ENCODE measurements around the gene FMNL1. TPM values are rescaled to one million over a fixed set of nuclear protein-coding genes. Genes with fewer than 3 reads are reported as not detected.

FMNL1 gene
- total RNA-seq, 1 experiment from 2014 or later = 9.2 TPM

DNA sequence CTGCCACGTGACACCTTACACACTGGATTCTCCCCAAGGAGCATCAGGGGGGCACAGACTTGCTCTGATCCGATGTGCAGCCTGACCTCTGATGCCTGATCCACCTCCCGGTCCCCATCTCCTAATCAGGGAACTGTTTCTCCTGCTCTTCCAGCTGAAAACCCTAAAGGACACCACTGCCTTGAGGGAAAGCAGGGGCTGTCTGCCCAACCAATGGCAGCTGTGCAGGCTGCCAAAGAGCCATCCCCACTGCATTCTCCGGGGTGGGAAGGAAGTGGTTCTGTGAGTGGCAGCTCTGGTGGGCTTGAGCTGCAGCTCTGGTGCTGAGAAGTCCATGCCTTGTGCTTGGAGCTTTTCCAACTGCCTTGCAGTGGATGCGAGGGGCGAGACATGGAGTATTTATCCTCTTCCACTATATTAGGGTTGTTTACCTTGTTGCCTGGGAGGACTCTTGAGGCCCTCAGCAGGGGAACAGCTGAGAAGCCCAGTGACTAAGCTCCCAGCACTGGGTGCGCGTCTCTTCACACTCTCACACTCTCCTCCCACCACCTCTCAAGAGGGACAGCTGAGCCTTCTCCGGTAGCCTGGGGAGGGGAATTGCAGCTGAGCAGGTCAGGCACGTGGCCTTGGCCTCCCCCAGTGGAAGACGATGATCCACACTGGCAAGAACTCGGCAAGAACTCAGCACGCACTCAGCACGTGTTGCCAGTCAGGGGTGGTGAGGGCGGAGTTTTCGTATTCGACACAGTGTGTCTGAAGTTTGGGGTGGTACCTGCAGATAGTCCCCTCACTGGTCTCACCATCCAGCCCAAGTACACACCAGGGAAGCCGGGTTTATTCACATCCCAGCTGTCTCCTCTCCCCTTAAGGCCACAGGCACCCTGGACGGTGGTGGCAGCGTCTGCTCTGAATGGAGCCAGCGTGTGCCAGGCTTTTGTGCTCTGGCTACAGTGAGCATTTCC lies 61.3 kb downstream of the FMNL1 start:
- peak; percentile 61 for DNase-seq (ENCODE audit: low read depth)

DNA sequence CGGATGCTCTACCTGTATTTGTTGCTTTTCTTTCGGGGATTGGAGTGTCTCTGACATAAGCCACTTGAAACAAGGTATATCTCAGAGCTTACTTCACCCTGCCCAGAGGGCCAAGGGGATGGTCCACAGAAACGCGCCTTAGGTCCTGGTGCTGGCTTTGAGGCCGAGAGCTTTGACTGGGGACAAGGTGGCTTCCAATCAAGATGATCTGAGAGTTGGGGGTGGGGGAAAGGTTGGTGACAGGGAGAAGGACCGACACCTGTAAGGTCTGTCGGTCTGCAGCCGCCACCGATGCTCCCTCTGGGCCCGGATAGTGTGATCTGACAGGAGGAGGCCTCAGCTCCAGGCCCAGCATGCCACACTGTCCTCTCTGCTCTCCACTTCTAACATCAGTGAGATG lies 62.0 kb downstream of the FMNL1 start:
- DNase-seq (ENCODE audit: low read depth) = no peak

DNA sequence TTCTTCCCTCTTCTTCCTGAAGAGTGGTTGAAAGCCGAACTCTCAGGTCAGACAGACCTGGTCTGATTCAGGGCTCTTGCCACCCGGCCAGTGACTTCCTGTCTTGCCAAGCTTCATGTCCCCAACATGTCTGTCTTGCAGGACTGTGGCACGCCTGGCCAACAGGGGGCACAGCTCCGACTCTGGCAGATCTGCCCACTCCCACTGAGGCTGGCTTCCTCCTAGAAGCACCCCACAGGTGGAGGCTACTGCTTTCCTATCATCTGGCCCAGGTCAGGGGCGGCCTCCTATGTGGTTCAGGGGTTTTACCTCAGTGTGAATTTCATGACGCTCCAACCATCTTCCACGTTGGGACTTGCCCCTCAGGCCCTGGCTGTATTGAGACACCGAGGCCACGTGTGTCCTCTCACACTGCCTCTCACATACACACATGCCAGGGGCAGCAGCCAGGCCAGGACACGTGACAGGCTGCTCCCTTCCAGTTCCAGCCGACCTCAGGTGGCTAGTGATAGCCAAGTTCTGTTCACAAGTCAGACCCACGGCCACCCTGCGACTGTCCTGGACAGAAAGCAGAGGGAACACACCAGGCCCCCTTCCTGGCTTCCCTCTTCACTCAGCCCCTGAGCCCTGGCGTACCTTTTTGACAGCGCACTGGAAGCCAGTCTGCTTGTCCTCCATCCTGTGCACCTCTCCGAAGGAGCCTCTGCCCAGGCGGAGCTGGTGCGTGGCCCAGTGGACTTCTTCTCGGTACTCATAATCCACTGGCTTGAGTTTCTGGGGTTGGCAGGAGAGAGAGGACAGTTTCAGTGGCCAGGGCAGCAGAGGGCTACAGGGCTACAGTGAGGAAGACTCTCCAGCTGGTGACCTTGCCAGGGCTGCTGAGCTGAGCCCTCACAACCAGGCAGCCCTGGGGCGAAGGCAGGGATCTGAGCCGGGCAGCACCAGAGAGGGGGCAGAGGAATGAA lies 62.8 kb downstream of the FMNL1 start:
- DNase-seq (ENCODE audit: low read depth) = no peak

- no peak for DNase-seq (ENCODE audit: low read depth)
Observed at GRCh38 chr17:45286286-45286685, 64.6 kb downstream of the FMNL1 start.

DNA sequence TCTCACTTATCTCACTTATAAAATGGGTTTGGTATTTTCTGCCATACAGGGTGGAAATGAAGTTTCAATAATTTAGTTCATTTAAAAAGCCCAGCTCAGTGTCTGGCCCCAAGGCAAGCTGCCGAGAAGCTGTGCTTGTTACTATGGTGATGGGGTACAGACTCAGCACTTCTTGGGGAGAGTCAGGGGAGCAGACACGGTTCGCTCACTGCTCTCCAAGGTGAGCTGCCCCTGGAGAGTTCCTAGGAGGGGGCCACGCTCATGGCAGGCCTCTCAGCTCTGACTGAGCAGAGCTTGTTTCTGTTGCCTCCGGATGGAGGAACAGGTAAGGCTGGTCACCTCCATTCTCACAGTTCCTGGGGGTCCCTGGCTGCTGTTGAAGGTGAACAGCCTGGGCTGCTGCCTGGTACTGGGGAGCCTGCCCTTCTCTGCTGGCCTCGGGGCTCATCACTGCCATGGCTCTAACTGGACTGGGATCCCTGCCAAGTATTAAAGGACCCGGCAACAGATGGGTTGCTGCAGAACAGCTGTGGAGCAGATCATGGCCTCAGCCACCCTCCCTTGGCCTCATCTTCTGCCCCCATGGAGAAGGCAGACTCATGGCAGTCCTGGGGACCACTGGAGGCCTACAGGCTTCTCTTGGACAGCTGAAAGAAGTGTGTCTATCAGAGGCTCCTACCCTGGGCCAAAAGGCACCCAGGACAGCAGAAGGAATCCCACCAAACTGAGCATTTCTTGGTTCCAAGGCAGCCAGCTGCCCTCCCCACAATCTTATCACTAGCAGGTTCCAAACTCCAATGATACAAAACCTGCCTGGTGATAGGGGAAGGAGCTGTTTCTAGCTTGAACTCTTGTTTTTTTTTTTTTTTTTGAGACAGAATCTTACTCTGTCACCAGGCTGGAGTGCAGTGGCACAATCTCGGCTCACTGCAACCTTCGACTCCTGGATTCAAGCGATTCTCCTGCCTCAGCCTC lies 66.1 kb downstream of the FMNL1 start:
- DNase-seq (ENCODE audit: low read depth) = no peak

DNA sequence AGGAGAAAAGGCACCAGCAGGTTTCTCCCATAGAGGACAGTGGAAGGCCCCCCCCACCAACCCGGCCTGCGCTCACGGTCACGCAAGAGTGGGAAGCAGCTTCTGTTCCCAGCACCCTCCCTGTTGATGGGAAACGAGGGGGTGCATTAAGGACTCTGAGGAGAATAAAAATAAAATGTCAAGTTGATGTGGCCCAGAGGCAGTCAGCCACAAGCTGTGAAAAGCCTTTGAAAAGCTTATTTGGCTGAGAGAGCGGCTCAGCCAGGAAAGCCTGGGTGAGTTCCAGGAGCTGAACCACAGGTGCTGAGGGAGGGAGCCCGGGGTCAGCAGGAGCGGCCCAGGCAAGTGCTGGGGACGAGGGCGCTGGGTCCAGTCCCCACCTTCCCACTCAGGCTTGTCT lies 67.1 kb downstream of the FMNL1 start:
- DNase-seq (ENCODE audit: low read depth) = no peak

- no peak for DNase-seq (ENCODE audit: low read depth)
Observed at GRCh38 chr17:45289301-45290268, 67.9 kb downstream of the FMNL1 start.

GRCh38 chr17:45290269-45290765 lies 68.6 kb downstream of the FMNL1 start:
- DNase-seq (ENCODE audit: low read depth) = no peak

DNA sequence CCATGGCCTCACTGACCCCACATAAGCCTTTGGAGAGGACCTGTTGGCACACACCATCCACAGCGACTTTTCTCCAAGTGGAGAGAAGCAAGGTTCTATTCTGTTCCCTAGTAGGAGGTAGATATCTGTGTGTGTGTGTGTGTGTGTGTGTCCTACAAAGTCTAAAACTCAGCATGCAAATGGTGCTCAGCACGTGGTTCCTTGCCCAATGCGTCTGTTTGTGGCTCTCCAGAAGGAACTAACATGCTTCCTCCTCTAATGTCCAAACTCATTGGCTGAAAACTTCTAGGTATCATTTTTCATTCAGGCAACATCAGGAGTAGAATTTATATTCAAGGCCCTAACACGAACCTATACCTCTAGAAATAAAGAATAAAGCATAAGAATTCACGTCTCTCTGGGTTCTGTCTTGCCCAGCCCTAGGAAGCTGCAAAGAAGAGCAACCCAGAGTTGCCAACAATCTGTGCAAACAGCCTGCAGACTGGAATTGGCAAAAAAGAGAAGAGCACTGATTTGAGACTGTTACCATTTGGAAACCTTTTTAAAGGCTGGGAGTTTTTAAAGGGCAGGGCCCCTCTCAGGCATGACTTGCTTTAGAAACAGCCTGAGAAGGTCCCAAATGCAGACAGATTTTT lies 69.6 kb downstream of the FMNL1 start:
- no peak for DNase-seq (ENCODE audit: low read depth)

GRCh38 chr17:45292696-45293412 lies 71.2 kb downstream of the FMNL1 start:
- no peak for DNase-seq (ENCODE audit: low read depth)

GRCh38 chr17:45293413-45294211 lies 71.9 kb downstream of the FMNL1 start:
- peak; percentile 93 for DNase-seq (ENCODE audit: low read depth)

DNA sequence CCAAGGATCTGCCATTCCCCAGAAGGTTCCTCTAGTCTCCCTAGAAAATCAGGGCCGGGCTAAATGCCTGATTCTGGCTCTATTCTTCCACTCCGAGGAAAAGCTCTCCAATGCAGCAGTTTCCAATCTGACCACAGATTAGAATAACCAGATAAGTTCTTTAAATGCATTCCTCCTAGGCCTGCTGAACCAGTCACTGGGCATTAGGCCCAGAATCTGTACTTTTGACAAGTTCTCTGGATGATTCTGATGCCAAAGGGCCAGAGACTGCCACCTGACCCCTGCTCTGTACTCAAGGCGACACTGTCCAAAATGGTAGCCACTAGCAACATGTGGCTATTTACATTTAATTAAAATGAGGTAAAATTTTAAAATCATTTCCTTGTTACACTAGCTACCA lies 72.8 kb downstream of the FMNL1 start:
- DNase-seq (ENCODE audit: low read depth) = peak; percentile 68

DNA sequence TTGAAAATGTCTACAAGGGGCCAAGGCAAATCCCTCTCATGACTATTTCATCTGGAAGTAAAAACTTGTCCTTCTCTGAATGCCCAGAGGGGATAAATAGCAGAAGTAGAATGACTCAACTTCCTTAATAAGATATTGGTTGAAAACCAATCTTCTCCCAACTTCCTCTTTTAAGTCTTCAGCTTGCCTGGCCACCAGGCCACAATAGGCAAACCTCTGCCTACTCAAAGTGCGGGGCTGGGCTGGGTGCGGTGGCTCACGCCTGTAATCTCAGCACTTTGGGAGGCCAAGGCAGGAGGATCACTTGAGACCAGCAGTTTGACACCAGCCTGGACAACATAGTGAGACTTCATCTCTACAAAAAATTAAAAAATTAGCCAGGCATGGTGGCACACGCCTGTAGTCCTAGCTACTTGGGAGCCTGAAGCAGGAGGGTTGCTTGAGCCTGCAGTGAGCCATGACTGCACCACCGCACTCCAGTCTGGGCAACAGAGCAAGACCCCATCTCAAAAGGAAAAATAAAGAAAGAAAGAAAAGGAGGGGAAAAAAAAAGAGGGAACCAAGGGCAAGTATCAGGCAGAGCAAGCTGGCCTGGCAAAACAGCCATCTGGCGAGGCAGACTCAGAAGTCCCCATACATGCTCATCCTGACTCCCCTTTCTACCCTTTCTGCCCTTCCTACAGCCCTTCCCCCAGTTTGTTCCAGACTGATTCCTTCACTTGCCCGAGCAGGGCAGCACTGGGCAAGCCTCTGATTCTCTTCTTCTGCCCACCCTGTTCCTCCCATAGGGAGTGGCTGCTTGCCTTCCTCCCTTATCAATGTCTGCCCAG lies 74.5 kb downstream of the FMNL1 start:
- peak; percentile 57 for DNase-seq (ENCODE audit: low read depth)

GRCh38 chr17:45296833-45297124 lies 75.1 kb downstream of the FMNL1 start:
- no peak for DNase-seq (ENCODE audit: low read depth)

All from Daoy (cell line).